HG03280 (cell line): ENCODE measurements around the gene TXLNB.
"Not testable (repeated sequence)": the region's sequence is repeated elsewhere in the genome, so short reads cannot be mapped to it uniquely, and the experiment has no call there.

ENCODE experiments used
- ATAC-seq: cut with Tn5 transposase; IDR thresholded peaks from one replicate; pipeline ENCODE4 v1.9.1; 2021; ENCODE audit warnings: mild to moderate bottlenecking, moderate library complexity; ENCODE audit not compliant: unreplicated experiment

Gene TXLNB

GRCh38 chr6:139313229-139313628, 21.4 kb upstream of the TXLNB start:
- ATAC-seq = no peak

GRCh38 chr6:139311831-139312230, 20.0 kb upstream of the TXLNB start:
- no peak for ATAC-seq

GRCh38 chr6:139308936-139309603, 17.3 kb upstream of the TXLNB start:
- ATAC-seq = no peak

- ATAC-seq = peak; percentile 42
These were observed 16.6 kb upstream of the TXLNB start for GRCh38 chr6:139308286-139308916.

GRCh38 chr6:139306291-139306981, 14.6 kb upstream of the TXLNB start:
- no peak for ATAC-seq

GRCh38 chr6:139303185-139303584, 11.4 kb upstream of the TXLNB start:
- no peak for ATAC-seq

GRCh38 chr6:139297921-139298320, 6.1 kb upstream of the TXLNB start:
- no peak for ATAC-seq

- no peak for ATAC-seq
These were observed 5.1 kb upstream of the TXLNB start for GRCh38 chr6:139296927-139297326.

GRCh38 chr6:139295901-139296300, 4.1 kb upstream of the TXLNB start:
- no peak for ATAC-seq

- no peak for ATAC-seq
These were observed 2.3 kb upstream of the TXLNB start for GRCh38 chr6:139294090-139294489.

GRCh38 chr6:139293230-139293629, 1.4 kb upstream of the TXLNB start:
- ATAC-seq = not testable (repeated sequence)

- ATAC-seq = peak; percentile 77
These were observed 949 bp downstream of the TXLNB start for GRCh38 chr6:139290787-139291311.

GRCh38 chr6:139289233-139289632, 2.6 kb downstream of the TXLNB start:
- ATAC-seq = no peak

- no peak for ATAC-seq
These were observed 3.2 kb downstream of the TXLNB start for GRCh38 chr6:139288496-139289040.

- no peak for ATAC-seq
These were observed 3.9 kb downstream of the TXLNB start for GRCh38 chr6:139287868-139288267.

GRCh38 chr6:139286438-139286837, 5.4 kb downstream of the TXLNB start:
- not testable (repeated sequence) for ATAC-seq

GRCh38 chr6:139285590-139285989, 6.2 kb downstream of the TXLNB start:
- ATAC-seq = no peak

- no peak for ATAC-seq
These were observed 7.0 kb downstream of the TXLNB start for GRCh38 chr6:139284789-139285188.

GRCh38 chr6:139282684-139283083, 9.1 kb downstream of the TXLNB start:
- ATAC-seq = no peak

- ATAC-seq = no peak
These were observed 13.6 kb downstream of the TXLNB start for GRCh38 chr6:139278190-139278589.

- no peak for ATAC-seq
These were observed 14.2 kb downstream of the TXLNB start for GRCh38 chr6:139277587-139277986.

- no peak for ATAC-seq
These were observed 14.6 kb downstream of the TXLNB start for GRCh38 chr6:139277161-139277560.
